Naive thymus-derived CD8-positive, alpha-beta T cell (primary cell): Measurements from ENCODE around the gene RSKR. TPM values are rescaled to one million over a fixed set of nuclear protein-coding genes. Genes with fewer than 3 reads are reported as not detected.

Experiments used
- ATAC-seq, 2 donors: fragments of 150-1000 bp; cut with Tn5 transposase in 1 of 2; sonication (Bioruptor Pico), chemical (Tn5 transposase) in 1 of 2; 1 replicate in 1 of 2; 2 replicates in 1 of 2; pipeline ENCODE4 v1.10.0; 2021; ENCODE audit warnings: mild to moderate bottlenecking in 2 of 2, moderate library complexity in 2 of 2
- POLR2A ChIA-PET: fragments of 350-600 bp; sonication (Branson Sonifier 250); formaldehyde crosslinking; loops from one replicate; lab custom pipeline; 2021; ENCODE audit warnings: antibody characterized with exemption; lab: Charles Lee
- DNase-seq, 10 donors: peaks; one replicate each; pipeline versions ENCODE4 v3.0.0 to v3.0.0-alpha.2; 2020 to 2022
- H3K27ac Mint-ChIP-seq, 10 donors: one replicate each; pipeline ENCODE4 v1.8.0; 2020 to 2022; ENCODE audit warnings: mild to moderate bottlenecking in 10 of 10, mixed read lengths in 10 of 10, moderate library complexity in 4 of 10, inconsistent platforms in 1 of 10
- H3K27me3 Mint-ChIP-seq, 5 donors: one replicate each; pipeline ENCODE4 v1.8.0; 2021 to 2022; ENCODE audit warnings: mixed read lengths in 5 of 5
- H3K36me3 Mint-ChIP-seq, 3 donors: one replicate each; pipeline ENCODE4 v1.8.0; 2020 to 2022; ENCODE audit warnings: mixed read lengths in 3 of 3, mild to moderate bottlenecking in 2 of 3, inconsistent platforms in 1 of 3
- H3K4me1 Mint-ChIP-seq, 4 donors: one replicate each; pipeline ENCODE4 v1.8.0; 2021 to 2022; ENCODE audit warnings: mixed read lengths in 4 of 4
- H3K4me3 Mint-ChIP-seq, 10 donors: one replicate each; pipeline ENCODE4 v1.8.0; 2020 to 2022; ENCODE audit warnings: mild to moderate bottlenecking in 10 of 10, mixed read lengths in 10 of 10, moderate library complexity in 6 of 10, inconsistent platforms in 1 of 10
- H3K9me3 Mint-ChIP-seq, 9 donors: one replicate each; pipeline ENCODE4 v1.8.0; 2020 to 2022; ENCODE audit warnings: mixed read lengths in 9 of 9, mild to moderate bottlenecking in 3 of 9, inconsistent platforms in 1 of 9, moderate library complexity in 1 of 9
- polyA plus RNA-seq, 3 donors: library from polyadenylated mRNA; unstranded; fragments of 300-500 nt; fragmentation: Illumina TruSeq; gene quantifications; one replicate each; pipeline ENCODE4 v1.2.3, GENCODE V29; 2021
- total RNA-seq, 8 experiments: library from RNA in 2 of 8; stranded (reverse) in 2 of 8; gene quantifications; one replicate each; pipeline ENCODE4 v1.2.3 and lab custom pipeline; 2021 to 2026

Gene RSKR
- total and polyA plus RNA-seq, 5 experiments from 2014 or later, result 0.11 to 28.9 (median 0.75) TPM

- H3K4me3 Mint-ChIP-seq, result peak overlapping the region in 1 of 10 donors; percentile 89
- peak overlapping the region in 1 of 10 donors; percentile 31 for H3K27ac Mint-ChIP-seq
- ATAC-seq (no peak), DNase-seq (no peak)
- POLR2A ChIA-PET, result interaction anchor here (0.7 to 9.0 kb wide), 5 partner anchors 21 to 86 kb away, joined by 3 to 81 read pairs (median 16); partner anchors contain the start of genes BLTP2, SDF2, SPAG5 and UNC119
- H3K9me3 Mint-ChIP-seq, result no peaks in the 10 kb centered on the region
- H3K4me1 Mint-ChIP-seq, result peaks cover 29 to 48% (median 41%) of the 10 kb centered on the region in 4 donors
- H3K36me3 Mint-ChIP-seq, result no peaks in the 10 kb centered on the region
- H3K27me3 Mint-ChIP-seq, result no peaks in the 10 kb centered on the region
These were observed 38.7 kb downstream of the RSKR start for GRCh38 chr17:28575126-28575795.

- POLR2A ChIA-PET, result interaction anchor here (9.0 kb wide), 1 partner anchor 24 kb away, joined by 81 read pairs; the partner anchor contains the start of gene UNC119
- ATAC-seq, result no peak
- Mint-ChIP-seq H3K4me1 (peaks cover 34 to 55% (median 48%) of the 10 kb centered on the region in 4 donors), H3K36me3 (peaks cover 0 to 5% (median 0%) of the 10 kb centered on the region in 3 donors), H3K9me3 (no peaks in the 10 kb centered on the region), H3K27me3 (no peaks in the 10 kb centered on the region), H3K4me3 (peak overlapping the region in 2 of 10 donors; percentile 8 to 18), H3K27ac (peak overlapping the region in 7 of 10 donors; percentile 14 to 86 (median 48))
- no peak for DNase-seq
These were observed 39.5 kb downstream of the RSKR start for GRCh38 chr17:28574526-28574925.

DNA sequence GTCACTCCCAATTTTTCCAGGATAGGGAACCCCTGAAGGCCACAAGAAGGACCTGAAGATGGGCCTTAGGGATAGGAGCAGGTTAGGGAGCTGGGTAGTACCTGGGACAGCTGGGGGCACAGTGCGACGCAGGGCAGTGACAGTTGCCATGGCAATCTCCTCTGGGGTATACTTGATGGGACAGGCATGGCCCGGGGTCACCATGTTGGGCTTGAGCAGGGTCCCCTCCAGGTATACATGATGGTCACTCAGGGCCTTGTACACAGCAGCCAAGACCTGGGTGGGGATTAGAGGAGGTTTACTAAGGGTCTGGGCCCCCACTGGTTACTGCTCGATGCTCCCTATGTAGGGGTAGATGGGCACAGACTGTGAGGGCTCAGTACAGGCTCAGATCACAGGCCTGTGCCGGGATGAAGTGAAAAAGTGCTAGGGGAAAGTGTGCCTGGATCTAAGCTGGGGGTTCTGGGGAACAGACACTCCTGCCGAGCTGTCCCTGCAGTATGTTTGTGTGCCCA is 40.0 kb downstream of the RSKR start:
- Mint-ChIP-seq H3K36me3 (peaks cover 0 to 7% (median 0%) of the 10 kb centered on the region in 3 donors), H3K27me3 (no peaks in the 10 kb centered on the region), H3K4me3 (peak overlapping the region in 4 of 10 donors; percentile 8 to 56 (median 15)), H3K4me1 (peaks cover 36 to 57% (median 52%) of the 10 kb centered on the region in 4 donors), H3K9me3 (no peaks in the 10 kb centered on the region), H3K27ac (peak overlapping the region in 5 of 10 donors; percentile 18 to 86 (median 57))
- DNase-seq (no peak), ATAC-seq (no peak)
- POLR2A ChIA-PET, result interaction anchor here (9.0 kb wide), 1 partner anchor 24 kb away, joined by 81 read pairs; the partner anchor contains the start of gene UNC119

DNA sequence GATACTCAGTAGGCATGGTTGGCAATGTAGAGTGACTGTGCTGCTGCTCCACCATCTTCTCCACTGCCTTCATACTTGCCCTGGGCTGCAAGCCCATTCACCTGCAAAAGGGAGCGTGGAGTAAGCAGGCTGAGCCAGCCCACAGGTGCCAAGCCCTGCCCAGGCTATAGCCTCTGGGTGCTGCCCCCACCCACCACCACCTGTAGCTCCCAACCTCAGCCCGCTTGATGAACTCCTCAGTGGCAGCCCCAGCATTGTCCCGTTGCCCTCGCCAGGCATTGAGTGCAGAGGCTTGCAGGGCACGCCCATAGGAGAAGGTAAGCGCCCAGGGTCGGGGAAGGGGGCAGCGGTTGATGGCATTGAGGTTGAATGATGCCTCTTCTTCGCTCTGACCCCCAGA is 40.5 kb downstream of the RSKR start:
- Mint-ChIP-seq H3K4me3 (peak overlapping the region in 1 of 10 donors; percentile 95), H3K27ac (peak overlapping the region in 3 of 10 donors; percentile 2 to 88 (median 11))
- POLR2A ChIA-PET, result interaction anchor here (9.0 kb wide), 1 partner anchor 23 kb away, joined by 81 read pairs; the partner anchor contains the start of gene UNC119

DNA sequence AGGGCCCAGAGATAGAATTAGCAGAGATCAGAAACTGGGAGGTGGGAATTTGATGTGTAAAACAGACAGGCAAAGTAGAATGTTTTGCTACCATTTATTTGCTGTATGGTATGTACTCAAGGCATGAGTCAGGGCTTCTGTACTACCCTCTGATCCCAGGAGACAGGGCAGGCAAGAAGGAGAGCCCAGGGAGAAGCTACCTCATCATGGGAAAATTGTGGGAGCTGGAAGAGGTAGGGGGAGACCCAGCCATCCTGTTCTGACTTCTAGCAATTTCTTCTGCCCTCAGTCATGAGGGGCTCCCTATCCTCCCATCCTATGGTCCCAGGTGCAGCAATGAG is 41.0 kb downstream of the RSKR start:
- Mint-ChIP-seq H3K27ac (peak overlapping the region in 9 of 10 donors; percentile 50 to 98 (median 88)), H3K4me3 (peak overlapping the region in 8 of 10 donors; percentile 91 to 97 (median 95)), H3K36me3 (peaks cover 0 to 14% (median 0%) of the 10 kb centered on the region in 3 donors)

More for the DNA sequence above, 40.5 kb downstream of the RSKR start:
- DNase-seq, result no peak
- no peaks in the 10 kb centered on the region for H3K27me3 Mint-ChIP-seq
- H3K36me3 Mint-ChIP-seq, result peaks cover 0 to 10% (median 0%) of the 10 kb centered on the region in 3 donors
- peaks cover 37 to 61% (median 55%) of the 10 kb centered on the region in 4 donors for H3K4me1 Mint-ChIP-seq
- no peak for ATAC-seq
- no peaks in the 10 kb centered on the region for H3K9me3 Mint-ChIP-seq

GRCh38 chr17:28572259-28573039 is 41.5 kb downstream of the RSKR start:
- Mint-ChIP-seq H3K27ac (peak overlapping the region; percentile 85 to 98 (median 96)), H3K27me3 (no peaks in the 10 kb centered on the region), H3K36me3 (peaks cover 0 to 18% (median 0%) of the 10 kb centered on the region in 3 donors), H3K9me3 (no peaks in the 10 kb centered on the region), H3K4me1 (peaks cover 44 to 71% (median 66%) of the 10 kb centered on the region in 4 donors), H3K4me3 (peak overlapping the region; percentile 91 to 98 (median 95))
- POLR2A ChIA-PET, result interaction anchor here (0.6 to 9.0 kb wide), 9 partner anchors 8 to 720 kb away, joined by 3 to 81 read pairs (median 4); partner anchors contain the start of genes BLTP2, RPL23A, SPAG5 and UNC119
- ATAC-seq, result no peak
- no peak for DNase-seq

More for the DNA sequence above, 41.0 kb downstream of the RSKR start:
- POLR2A ChIA-PET, result interaction anchor here (0.6 to 9.0 kb wide), 3 partner anchors 23 to 719 kb away, joined by 3 to 81 read pairs (median 22); partner anchors contain the start of genes BLTP2 and UNC119
- no peak for DNase-seq
- peaks cover 40 to 65% (median 60%) of the 10 kb centered on the region in 4 donors for H3K4me1 Mint-ChIP-seq
- H3K27me3 Mint-ChIP-seq, result no peaks in the 10 kb centered on the region
- no peaks in the 10 kb centered on the region for H3K9me3 Mint-ChIP-seq
- no peak for ATAC-seq

DNA sequence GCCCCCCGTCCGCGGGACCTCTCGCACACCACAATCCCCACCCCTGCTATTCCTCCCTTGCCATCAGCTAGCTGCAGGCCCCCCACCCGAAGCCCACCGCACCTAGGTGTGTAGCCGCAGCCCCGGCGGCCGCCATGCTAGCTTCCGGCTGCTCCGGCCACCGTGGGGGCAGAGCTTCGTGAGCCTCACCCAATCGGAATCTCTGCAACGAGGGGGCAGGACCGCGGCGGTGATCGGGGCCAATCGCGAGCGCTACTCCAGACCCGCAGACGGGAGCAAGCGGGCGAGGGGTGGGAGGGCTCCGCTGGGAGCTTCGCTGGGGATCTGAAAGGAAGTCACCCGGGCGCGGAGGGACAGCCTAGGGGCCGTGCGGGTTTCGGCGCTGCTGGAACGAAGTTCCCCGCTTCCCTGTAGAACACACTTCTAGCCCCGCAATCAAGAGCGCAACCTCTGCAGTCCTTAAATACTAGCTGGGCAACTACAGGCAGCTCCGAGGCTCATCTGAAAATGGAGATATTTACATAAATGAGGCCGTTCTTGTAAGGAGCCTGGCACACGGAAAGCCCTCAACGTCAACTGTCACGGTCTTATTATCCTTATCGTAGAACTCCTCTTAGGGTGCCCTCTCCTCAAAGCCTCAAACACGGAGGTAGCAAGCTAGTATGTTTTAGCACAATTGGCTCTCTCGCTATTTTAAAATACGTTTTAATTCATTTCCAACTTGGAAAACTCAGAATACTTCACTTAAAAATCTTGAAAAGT is 42.4 kb downstream of the RSKR start, which contains the start of gene PIGS:
PIGS (minus strand) TSS at position 164 of the 762 bp plus-strand sequence; CDS start at position 136, 28 bp downstream.
- H3K36me3 Mint-ChIP-seq, result peaks cover 0 to 26% (median 2%) of the 10 kb centered on the region in 3 donors
- ATAC-seq (peak; percentile 96 to 97), DNase-seq (peak; percentile 80 to 94 (median 85))
- peaks cover 41 to 72% (median 64%) of the 10 kb centered on the region in 4 donors for H3K4me1 Mint-ChIP-seq
- POLR2A ChIA-PET, result interaction anchor here (0.8 to 9.0 kb wide), 14 partner anchors 8 to 1189 kb away, joined by 3 to 81 read pairs (median 4); partner anchors contain the start of genes BLTP2, NUFIP2, RPL23A and SPAG5
- peak within 1 kb of the TSS; percentile 88 to 98 (median 96) for H3K27ac Mint-ChIP-seq
- H3K4me3 Mint-ChIP-seq, result peak within 1 kb of the TSS; percentile 91 to 98 (median 95)
- H3K27me3 Mint-ChIP-seq, result no peaks in the 10 kb centered on the region
- H3K9me3 Mint-ChIP-seq, result no peaks in the 10 kb centered on the region

- peaks cover 0 to 28% (median 2%) of the 10 kb centered on the region in 3 donors for H3K36me3 Mint-ChIP-seq
- DNase-seq (peak in 7 of 10 donors; percentile 35 to 67 (median 51)), ATAC-seq (peak; percentile 48 to 58)
- no peaks in the 10 kb centered on the region for H3K27me3 Mint-ChIP-seq
- peak overlapping the region; percentile 91 to 98 (median 95) for H3K4me3 Mint-ChIP-seq
- H3K4me1 Mint-ChIP-seq, result peaks cover 37 to 67% (median 58%) of the 10 kb centered on the region in 4 donors
- no peaks in the 10 kb centered on the region for H3K9me3 Mint-ChIP-seq
- POLR2A ChIA-PET, result interaction anchor here (0.9 to 9.0 kb wide), 13 partner anchors 9 to 1190 kb away, joined by 3 to 81 read pairs (median 4); partner anchors contain the start of genes BLTP2, NUFIP2, RPL23A and SDF2
- H3K27ac Mint-ChIP-seq, result peak overlapping the region; percentile 88 to 98 (median 96)
These were observed 43.1 kb downstream of the RSKR start for GRCh38 chr17:28570716-28571360.

DNA sequence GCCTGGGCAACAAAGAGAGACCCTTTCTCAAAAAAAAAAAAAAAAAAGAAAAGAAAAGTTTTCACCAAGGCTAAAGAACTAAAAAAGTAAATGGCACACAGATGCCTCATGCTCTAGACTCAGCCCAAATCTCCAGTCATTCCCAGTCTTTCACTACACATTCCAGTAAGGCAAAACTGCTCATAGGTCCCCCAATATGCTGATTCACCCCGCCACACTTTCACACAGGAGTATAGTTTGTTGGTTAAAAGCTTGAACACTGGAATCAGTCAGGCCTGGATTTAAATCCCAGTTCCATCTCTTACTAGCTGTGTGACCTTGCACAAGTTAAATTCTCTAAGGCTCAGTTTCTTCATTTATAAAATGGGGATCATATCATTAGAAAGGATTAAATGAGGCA is 44.5 kb downstream of the RSKR start:
- Mint-ChIP-seq H3K9me3 (no peaks in the 10 kb centered on the region), H3K4me3 (peak overlapping the region; percentile 35 to 98 (median 95)), H3K27ac (peak overlapping the region in 9 of 10 donors; percentile 5 to 98 (median 68)), H3K36me3 (peaks cover 0 to 41% (median 2%) of the 10 kb centered on the region in 3 donors), H3K27me3 (no peaks in the 10 kb centered on the region), H3K4me1 (peaks cover 40 to 67% (median 59%) of the 10 kb centered on the region in 4 donors)
- no peak for ATAC-seq
- POLR2A ChIA-PET, result interaction anchor here (1.2 to 9.0 kb wide), 4 partner anchors 19 to 142 kb away, joined by 3 to 81 read pairs (median 26); partner anchors contain the start of genes BLTP2, PROCA1, SPAG5 and UNC119
- no peak for DNase-seq

GRCh38 chr17:28567604-28568003 is 46.4 kb downstream of the RSKR start:
- Mint-ChIP-seq H3K27ac (peak overlapping the region; percentile 13 to 91 (median 61)), H3K36me3 (peaks cover 0 to 59% (median 8%) of the 10 kb centered on the region in 3 donors), H3K9me3 (no peaks in the 10 kb centered on the region), H3K4me1 (peaks cover 32 to 60% (median 50%) of the 10 kb centered on the region in 4 donors), H3K27me3 (no peaks in the 10 kb centered on the region), H3K4me3 (peak overlapping the region in 6 of 10 donors; percentile 12 to 64 (median 46))
- DNase-seq, result no peak
- no peak for ATAC-seq
- POLR2A ChIA-PET, result no interaction called here
